Loucy (cell line): ENCODE results near the gene MYH9.

Experiments used
- H2AFZ ChIP-seq: fragments of 200-600 bp; sonication (generic); 2 replicates; pipeline ENCODE4 v1.6.0; 2016; ENCODE audit warnings: antibody characterized with exemption, mild to moderate bottlenecking, low read length, moderate library complexity
- H3F3A ChIP-seq: fragments of 200-600 bp; 2 replicates; pipeline ENCODE4 v1.6.0; 2016; ENCODE audit warnings: antibody characterized with exemption, low read depth, mild to moderate bottlenecking
- H3K27me3 ChIP-seq: fragments of 200-600 bp; sonication (generic); 2 replicates; pipeline ENCODE4 v1.6.1; 2014; ENCODE audit warnings: low read length, mild to moderate bottlenecking; ENCODE audit not compliant: insufficient read depth, poor library complexity, severe bottlenecking
- H3K36me3 ChIP-seq: fragments of 200-600 bp; sonication (generic); 2 replicates; pipeline ENCODE4 v1.6.1; 2016; ENCODE audit warnings: low read length; ENCODE audit not compliant: insufficient read depth
- H3K4me1 ChIP-seq: fragments of 200-600 bp; sonication (generic); 2 replicates; pipeline ENCODE4 v1.5.1; 2014; ENCODE audit warnings: low read length, mild to moderate bottlenecking; ENCODE audit not compliant: insufficient read depth, poor library complexity, severe bottlenecking
- H3K4me2 ChIP-seq: fragments of 200-600 bp; sonication (generic); 2 replicates; pipeline ENCODE4 v1.6.0; 2014; ENCODE audit warnings: antibody characterized with exemption, low read length, low read depth, mild to moderate bottlenecking; ENCODE audit not compliant: poor library complexity, severe bottlenecking
- H3K4me3 ChIP-seq: fragments of 200-600 bp; sonication (generic); 2 replicates; pipeline ENCODE4 v1.5.1; 2014; ENCODE audit warnings: low read length, mild to moderate bottlenecking, mixed read lengths; ENCODE audit not compliant: poor library complexity, severe bottlenecking
- H3K79me2 ChIP-seq: fragments of 200-600 bp; sonication (generic); 2 replicates; pipeline ENCODE4 v1.6.1; 2014; ENCODE audit warnings: low read length; ENCODE audit not compliant: insufficient read depth
- H3K9ac ChIP-seq: fragments of 200-600 bp; sonication (generic); 2 replicates; pipeline ENCODE4 v1.6.0; 2014; ENCODE audit warnings: mild to moderate bottlenecking, low read depth, low read length, moderate library complexity; ENCODE audit not compliant: poor library complexity, severe bottlenecking
- H3K9me2 ChIP-seq: fragments of 200-600 bp; sonication (generic); replicated peaks from 2 replicates; pipeline ENCODE4 v1.6.1; 2016; ENCODE audit warnings: low read depth, low read length, mixed read lengths
- H3K9me3 ChIP-seq: fragments of 200-600 bp; sonication (generic); 2 replicates; pipeline ENCODE4 v1.6.1; 2014; ENCODE audit warnings: mild to moderate bottlenecking, antibody characterized with exemption, low read length, low read depth; ENCODE audit not compliant: insufficient read depth
- H4K20me1 ChIP-seq: fragments of 200-600 bp; sonication (generic); 2 replicates; pipeline ENCODE4 v1.6.0; 2014; ENCODE audit warnings: antibody characterized with exemption, low read length, mild to moderate bottlenecking; ENCODE audit not compliant: insufficient read depth, poor library complexity, severe bottlenecking
- CTCF ChIP-seq: fragments of 200-600 bp; sonication (generic); conservative IDR thresholded peaks from 2 replicates; pipeline ENCODE4 v1.5.1; 2014; ENCODE audit warnings: mild to moderate bottlenecking, antibody characterized with exemption, low read length
- EZH2phosphoT487 ChIP-seq: fragments of 200-600 bp; IDR thresholded peaks from 2 replicates; pipeline ENCODE4 v1.6.1; 2018; ENCODE audit warnings: antibody characterized with exemption, mild to moderate bottlenecking, moderate library complexity, borderline replicate concordance

MYH9 gene

GRCh38 chr22:36343070-36343719 lies 44.6 kb downstream of the MYH9 start:
- H3F3A ChIP-seq = no peaks in the 10 kb centered on the region

GRCh38 chr22:36341640-36342041 lies 46.1 kb downstream of the MYH9 start:
- H3K4me1 ChIP-seq = no peaks in the 10 kb centered on the region
- H3K4me2 ChIP-seq = no peak overlapping the region

More at GRCh38 chr22:36343070-36343719, 44.6 kb downstream of the MYH9 start:
- H3K4me1 ChIP-seq = no peaks in the 10 kb centered on the region
- no peaks in the 10 kb centered on the region for H3K9me2 ChIP-seq
- H3K36me3 ChIP-seq = peaks cover 93% of the 10 kb centered on the region
- H4K20me1 ChIP-seq = peaks cover 61% of the 10 kb centered on the region
- TF ChIP-seq CTCF (no peak), EZH2phosphoT487 (no peak)
- H3K4me2 ChIP-seq = no peak overlapping the region
- no peaks in the 10 kb centered on the region for H3K27me3 ChIP-seq
- H3K4me3 ChIP-seq = no peak overlapping the region
- H3K9me3 ChIP-seq = no peaks in the 10 kb centered on the region
- H2AFZ ChIP-seq = no peak overlapping the region
- no peak overlapping the region for H3K9ac ChIP-seq
- peaks cover 93% of the 10 kb centered on the region for H3K79me2 ChIP-seq

DNA sequence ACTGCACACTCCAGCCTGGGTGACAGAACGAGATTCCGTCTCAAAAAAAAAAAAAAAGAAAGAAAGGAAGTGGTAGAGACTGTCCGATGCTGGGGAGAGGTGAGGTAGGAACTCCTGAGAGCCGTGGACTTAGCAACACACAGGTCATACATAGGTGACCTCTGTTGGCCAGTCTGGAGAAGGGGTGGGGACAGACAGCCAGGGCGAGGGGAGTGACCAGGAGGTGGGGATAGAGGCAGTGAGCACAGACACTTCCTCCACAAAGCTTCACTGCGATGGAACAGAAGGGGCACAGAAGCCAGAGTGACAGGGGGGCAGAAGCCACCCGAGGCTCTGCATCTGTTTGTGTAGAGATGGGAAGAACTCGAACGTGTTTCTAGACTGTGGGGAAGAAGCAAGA lies 47.1 kb downstream of the MYH9 start:
- Histone ChIP-seq H3K27me3 (no peaks in the 10 kb centered on the region), H3K4me2 (no peak overlapping the region), H3K36me3 (peaks cover 97% of the 10 kb centered on the region), H4K20me1 (peaks cover 65% of the 10 kb centered on the region), H3K4me3 (no peak overlapping the region), H3F3A (no peaks in the 10 kb centered on the region), H3K79me2 (peaks cover 97% of the 10 kb centered on the region), H2AFZ (no peak overlapping the region), H3K9ac (no peak overlapping the region), H3K9me2 (no peaks in the 10 kb centered on the region), H3K4me1 (no peaks in the 10 kb centered on the region), H3K9me3 (no peaks in the 10 kb centered on the region)
- TF ChIP-seq CTCF (no peak), EZH2phosphoT487 (no peak)

More at GRCh38 chr22:36341640-36342041, 46.1 kb downstream of the MYH9 start:
- H3K79me2 ChIP-seq = peaks cover 97% of the 10 kb centered on the region
- H3K36me3 ChIP-seq = peaks cover 97% of the 10 kb centered on the region
- no peaks in the 10 kb centered on the region for H3F3A ChIP-seq
- H4K20me1 ChIP-seq = peaks cover 61% of the 10 kb centered on the region
- H3K9me2 ChIP-seq = no peaks in the 10 kb centered on the region
- H2AFZ ChIP-seq = no peak overlapping the region
- no peaks in the 10 kb centered on the region for H3K27me3 ChIP-seq
- no peaks in the 10 kb centered on the region for H3K9me3 ChIP-seq
- H3K4me3 ChIP-seq = no peak overlapping the region
- TF ChIP-seq CTCF (no peak), EZH2phosphoT487 (no peak)
- no peak overlapping the region for H3K9ac ChIP-seq
